ENCODE measurements around the gene MPP2. TPM values are rescaled to one million over a fixed set of nuclear protein-coding genes. Genes with fewer than 3 reads are reported as not detected.
A peak's percentile ranks its signal among the peaks of the same experiment; 100 is the strongest.
"Not testable (repeated sequence)": the region's sequence is repeated elsewhere in the genome, so short reads cannot be mapped to it uniquely, and the experiment has no call there.

Gene MPP2
- total and polyA plus RNA-seq, 2 experiments from 2014 or later: 1.3 to 1.4 TPM

GRCh38 chr17:43900183-43900857, 7.0 kb downstream of the MPP2 start:
- Histone ChIP-seq H3K36me3 (replicated peaks; ENCODE audit: insufficient read depth, low read depth) (no peaks in the 10 kb centered on the region), H3K4me1 (ENCODE audit: insufficient read depth) (peaks cover 6% of the 10 kb centered on the region), H3K4me3 (peak overlapping the region; percentile 48), H3K27me3 (peaks cover 11% of the 10 kb centered on the region), H3K79me2 (no peaks in the 10 kb centered on the region), H2AFZ (peak overlapping the region; percentile 66), H3K4me2 (peak overlapping the region; percentile 93), H4K20me1 (ENCODE audit: insufficient read depth, poor library complexity, severe bottlenecking) (no peaks in the 10 kb centered on the region), H3K9me2 (replicated peaks; ENCODE audit: insufficient read depth) (no peaks in the 10 kb centered on the region), H3K27ac (no peak overlapping the region), H3K9me3 (ENCODE audit: low read depth) (no peaks in the 10 kb centered on the region)
- WGBS (ENCODE audit: low lambda C conversion rate, missing lambda C conversion rate): 6% methylated on average over 27 of the region's 31 CpGs
- TF ChIP-seq EZH2phosphoT487 (IDR thresholded peaks at IDR 0.05; ENCODE audit: low read depth, severe bottlenecking, unreplicated experiment) (no peak), CTCF (IDR thresholded peaks at IDR 0.05; ENCODE audit: poor library complexity) (no peak), EZH2 (IDR thresholded peaks at IDR 0.05; ENCODE audit: borderline replicate concordance) (no peak)
- peak; percentile 90 for DNase-seq (ENCODE audit: low spot score)

GRCh38 chr17:43898446-43898845, 8.9 kb downstream of the MPP2 start:
- H2AFZ ChIP-seq: no peak overlapping the region
- no peaks in the 10 kb centered on the region for H3K9me3 ChIP-seq (ENCODE audit: low read depth)
- H3K4me1 ChIP-seq (ENCODE audit: insufficient read depth): peaks cover 6% of the 10 kb centered on the region
- DNase-seq (ENCODE audit: low spot score): no peak
- H3K79me2 ChIP-seq: no peaks in the 10 kb centered on the region
- no peaks in the 10 kb centered on the region for H3K36me3 ChIP-seq (replicated peaks; ENCODE audit: insufficient read depth, low read depth)
- no peaks in the 10 kb centered on the region for H4K20me1 ChIP-seq (ENCODE audit: insufficient read depth, poor library complexity, severe bottlenecking)
- H3K27ac ChIP-seq: no peak overlapping the region
- no peak overlapping the region for H3K4me2 ChIP-seq
- no CpG with 5 or more reads among the region's 1 CpG for WGBS (ENCODE audit: low lambda C conversion rate, missing lambda C conversion rate)
- TF ChIP-seq EZH2 (IDR thresholded peaks at IDR 0.05; ENCODE audit: borderline replicate concordance) (no peak), CTCF (IDR thresholded peaks at IDR 0.05; ENCODE audit: poor library complexity) (no peak), EZH2phosphoT487 (IDR thresholded peaks at IDR 0.05; ENCODE audit: low read depth, severe bottlenecking, unreplicated experiment) (no peak)
- no peaks in the 10 kb centered on the region for H3K9me2 ChIP-seq (replicated peaks; ENCODE audit: insufficient read depth)
- H3K27me3 ChIP-seq: no peaks in the 10 kb centered on the region
- no peak overlapping the region for H3K4me3 ChIP-seq

GRCh38 chr17:43897831-43898230, 9.5 kb downstream of the MPP2 start:
- H3K4me3 ChIP-seq: no peak overlapping the region
- no peak overlapping the region for H3K4me2 ChIP-seq
- H3K36me3 ChIP-seq (replicated peaks; ENCODE audit: insufficient read depth, low read depth): no peaks in the 10 kb centered on the region
- H3K27me3 ChIP-seq: no peaks in the 10 kb centered on the region
- H3K9me3 ChIP-seq (ENCODE audit: low read depth): no peaks in the 10 kb centered on the region
- TF ChIP-seq CTCF (IDR thresholded peaks at IDR 0.05; ENCODE audit: poor library complexity) (no peak), EZH2phosphoT487 (IDR thresholded peaks at IDR 0.05; ENCODE audit: low read depth, severe bottlenecking, unreplicated experiment) (no peak), EZH2 (IDR thresholded peaks at IDR 0.05; ENCODE audit: borderline replicate concordance) (no peak)
- DNase-seq (ENCODE audit: low spot score): no peak
- H4K20me1 ChIP-seq (ENCODE audit: insufficient read depth, poor library complexity, severe bottlenecking): no peaks in the 10 kb centered on the region
- H3K9me2 ChIP-seq (replicated peaks; ENCODE audit: insufficient read depth): no peaks in the 10 kb centered on the region
- peaks cover 6% of the 10 kb centered on the region for H3K4me1 ChIP-seq (ENCODE audit: insufficient read depth)
- H3K27ac ChIP-seq: no peak overlapping the region
- 85% methylated on average over 3 of the region's 3 CpGs for WGBS (ENCODE audit: low lambda C conversion rate, missing lambda C conversion rate)
- H2AFZ ChIP-seq: no peak overlapping the region
- no peaks in the 10 kb centered on the region for H3K79me2 ChIP-seq

- H3K9me2 ChIP-seq (replicated peaks; ENCODE audit: insufficient read depth); H3K27me3 ChIP-seq; H4K20me1 ChIP-seq (ENCODE audit: insufficient read depth, poor library complexity, severe bottlenecking); H3K4me3 ChIP-seq; H3K36me3 ChIP-seq (replicated peaks; ENCODE audit: insufficient read depth, low read depth); DNase-seq (ENCODE audit: low spot score); H3K4me1 ChIP-seq (ENCODE audit: insufficient read depth); H2AFZ ChIP-seq; H3K4me2 ChIP-seq; H3K79me2 ChIP-seq; H3K27ac ChIP-seq; H3K9me3 ChIP-seq (ENCODE audit: low read depth): not testable (repeated sequence)
- WGBS (ENCODE audit: low lambda C conversion rate, missing lambda C conversion rate): 92% methylated on average over 4 of the region's 4 CpGs
These were observed 12.8 kb downstream of the MPP2 start for GRCh38 chr17:43894494-43894893.

Measured in hepatocyte (in vitro differentiated cells).